ENCODE results near the gene ITGB3. TPM values are rescaled to one million over a fixed set of nuclear protein-coding genes. Genes with fewer than 3 reads are reported as not detected.

The ITGB3 gene
- total RNA-seq, 2 donors from 2014 or later, result 1.9 to 15.4 TPM

GRCh38 chr17:47301161-47301560 is 47.5 kb downstream of the ITGB3 start:
- no peak for TF ChIP-seq CTCF (IDR thresholded peaks at IDR 0.05)
- intact Hi-C loops (cut with DNase I), result no loop called here
- no peak overlapping the region for H3K9ac ChIP-seq (ENCODE audit: low read depth in 2 of 2, low read length in 2 of 2)
- no peak overlapping the region for H3K27ac ChIP-seq
- no peaks in the 10 kb centered on the region for H3K9me3 ChIP-seq
- no peak for DNase-seq
- H3K27me3 ChIP-seq, result no peaks in the 10 kb centered on the region
- no peak overlapping the region for H3K4me3 ChIP-seq
- no peaks in the 10 kb centered on the region for H3K4me1 ChIP-seq
- no peaks in the 10 kb centered on the region for H3K36me3 ChIP-seq

- no peak overlapping the region for H3K9ac ChIP-seq (ENCODE audit: low read depth in 2 of 2, low read length in 2 of 2)
- no peak overlapping the region for H3K4me3 ChIP-seq
- TF ChIP-seq CTCF (IDR thresholded peaks at IDR 0.05), result no peak
- H3K4me1 ChIP-seq, result no peaks in the 10 kb centered on the region
- DNase-seq, result no peak
- no peak overlapping the region for H3K27ac ChIP-seq
- no peaks in the 10 kb centered on the region for H3K9me3 ChIP-seq
- H3K36me3 ChIP-seq, result no peaks in the 10 kb centered on the region
- H3K27me3 ChIP-seq, result no peaks in the 10 kb centered on the region
- intact Hi-C loops (cut with DNase I), result no loop called here
Observed at GRCh38 chr17:47301831-47302230, 48.2 kb downstream of the ITGB3 start.

- Histone ChIP-seq H3K4me3 (no peak overlapping the region), H3K9ac (ENCODE audit: low read depth in 2 of 2, low read length in 2 of 2) (no peak overlapping the region), H3K9me3 (no peaks in the 10 kb centered on the region), H3K27me3 (no peaks in the 10 kb centered on the region), H3K4me1 (no peaks in the 10 kb centered on the region), H3K27ac (no peak overlapping the region), H3K36me3 (no peaks in the 10 kb centered on the region)
- intact Hi-C loops (cut with DNase I), result no loop called here
- DNase-seq, result no peak
- no peak for TF ChIP-seq CTCF (IDR thresholded peaks at IDR 0.05)
Observed at GRCh38 chr17:47304186-47304585, 50.6 kb downstream of the ITGB3 start.

GRCh38 chr17:47305302-47305923 is 51.8 kb downstream of the ITGB3 start:
- Histone ChIP-seq H3K9me3 (no peaks in the 10 kb centered on the region), H3K36me3 (no peaks in the 10 kb centered on the region), H3K4me1 (no peaks in the 10 kb centered on the region), H3K4me3 (no peak overlapping the region), H3K27ac (no peak overlapping the region), H3K9ac (ENCODE audit: low read depth in 2 of 2, low read length in 2 of 2) (no peak overlapping the region), H3K27me3 (no peaks in the 10 kb centered on the region)
- DNase-seq, result no peak
- no peak for TF ChIP-seq CTCF (IDR thresholded peaks at IDR 0.05)
- intact Hi-C loops (cut with DNase I), result no loop called here

GRCh38 chr17:47310186-47310733 is 56.6 kb downstream of the ITGB3 start:
- Histone ChIP-seq H3K4me1 (no peaks in the 10 kb centered on the region), H3K27ac (no peak overlapping the region), H3K4me3 (no peak overlapping the region), H3K27me3 (no peaks in the 10 kb centered on the region), H3K9me3 (no peaks in the 10 kb centered on the region), H3K36me3 (no peaks in the 10 kb centered on the region), H3K9ac (ENCODE audit: low read depth in 2 of 2, low read length in 2 of 2) (no peak overlapping the region)
- intact Hi-C loops (cut with DNase I), result no loop called here
- no peak for TF ChIP-seq CTCF (IDR thresholded peaks at IDR 0.05)
- no peak for DNase-seq

All from colonic mucosa (tissue), 4 donors.